AG10803 (cell line): Measurements from ENCODE around the gene TTC27.
"Not testable (repeated sequence)": the region's sequence is repeated elsewhere in the genome, so short reads cannot be mapped to it uniquely, and the experiment has no call there.

Experiments
- DNase-seq: peaks from one replicate; pipeline ENCODE4 v3.0.0; 2010; ENCODE audit warnings: low read depth
- H3K4me3 ChIP-seq: 2 replicates; pipeline ENCODE4 v1.5.1; 2011; ENCODE audit warnings: mild to moderate bottlenecking, low read length, control low read depth
- CTCF ChIP-seq: conservative IDR thresholded peaks from 2 replicates; pipeline ENCODE4 v1.5.1; 2011; ENCODE audit warnings: mild to moderate bottlenecking, low read length, control low read depth, inconsistent platforms

Gene TTC27

GRCh38 chr2:32844253-32844652, 216.4 kb downstream of the TTC27 start:
- no peak for DNase-seq
- no peak overlapping the region for H3K4me3 ChIP-seq
- no peak for TF ChIP-seq CTCF

GRCh38 chr2:32846274-32846673, 218.4 kb downstream of the TTC27 start:
- not testable (repeated sequence) for H3K4me3 ChIP-seq, DNase-seq

GRCh38 chr2:32847734-32848133, 219.9 kb downstream of the TTC27 start:
- H3K4me3 ChIP-seq = no peak overlapping the region
- TF ChIP-seq CTCF = no peak
- no peak for DNase-seq

DNA sequence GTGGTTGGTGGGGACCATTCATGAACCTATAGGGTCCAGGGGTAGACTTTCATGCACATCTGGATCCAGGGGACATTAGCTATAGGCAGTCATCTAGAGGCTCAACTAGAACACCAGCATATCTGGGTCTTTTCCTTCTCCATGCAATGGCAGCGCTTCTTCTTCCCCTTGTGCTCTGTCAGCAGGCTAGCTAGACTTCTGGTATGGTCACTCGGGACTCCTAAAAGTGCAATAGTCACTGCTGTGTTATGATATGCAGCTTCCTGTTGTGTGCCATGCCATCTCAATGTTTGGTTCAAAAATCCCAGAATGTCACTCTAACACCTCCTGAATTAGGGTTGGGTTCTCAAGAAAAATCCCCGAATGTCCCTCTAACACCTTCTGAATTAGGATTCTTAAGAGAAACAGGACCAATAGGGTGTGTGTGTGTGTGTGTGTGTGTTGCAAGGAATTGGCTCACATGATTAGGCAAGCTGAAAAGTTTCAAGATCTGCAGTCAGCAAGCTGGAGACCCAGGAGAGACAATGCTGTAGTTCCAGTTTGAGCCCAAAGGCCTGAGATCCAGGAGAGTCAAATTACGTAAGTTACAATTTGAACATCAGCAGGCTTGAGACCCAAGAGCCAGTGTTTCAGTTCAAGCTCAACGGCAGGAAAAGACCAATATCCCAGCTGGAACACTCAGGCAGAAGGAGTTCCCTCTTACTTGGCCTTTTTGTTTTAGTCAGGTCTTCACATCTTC, 221.8 kb downstream of the TTC27 start:
- DNase-seq = no peak
- TF ChIP-seq CTCF = no peak
- no peak overlapping the region for H3K4me3 ChIP-seq

- H3K4me3 ChIP-seq = no peak overlapping the region
- DNase-seq = no peak
- no peak for TF ChIP-seq CTCF
Measured at GRCh38 chr2:32851777-32852439, 224.1 kb downstream of the TTC27 start.

DNA sequence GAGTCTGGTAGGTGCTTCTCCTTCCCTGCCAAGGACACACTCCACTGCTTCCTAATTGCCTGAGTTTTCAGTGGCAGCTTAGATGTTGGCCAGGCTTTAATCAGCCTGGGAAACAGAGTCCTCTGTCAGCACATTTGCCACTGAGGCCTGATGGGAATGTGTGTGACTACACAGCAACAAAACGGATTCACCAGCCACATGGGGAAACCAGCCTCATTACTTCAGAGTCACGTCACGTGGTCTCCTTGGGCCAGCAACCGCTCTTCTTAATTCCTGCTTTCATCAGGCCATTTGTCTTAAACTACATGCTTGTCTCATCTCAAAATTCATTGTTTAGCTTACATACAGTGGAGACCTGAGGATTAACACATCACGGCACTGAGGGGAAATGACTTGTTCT, 225.0 kb downstream of the TTC27 start:
- no peak for TF ChIP-seq CTCF
- no peak overlapping the region for H3K4me3 ChIP-seq
- DNase-seq = peak; percentile 58

- H3K4me3 ChIP-seq = no peak overlapping the region
- TF ChIP-seq CTCF = no peak
- no peak for DNase-seq
Measured at GRCh38 chr2:32856891-32857290, 229.0 kb downstream of the TTC27 start.
